CD4-positive, CD25-positive, alpha-beta regulatory T cell (primary cell): ENCODE data around the gene RGS1. TPM values are rescaled to one million over a fixed set of nuclear protein-coding genes. Genes with fewer than 3 reads are reported as not detected.

Experiments
- polyA plus RNA-seq, 4 donors: library from polyadenylated mRNA; unstranded; fragments of 300-500 nt; fragmentation: Illumina TruSeq; gene quantifications; one replicate each; pipeline ENCODE4 v1.2.3, GENCODE V29; 2021
- total RNA-seq: library from RNA; stranded (reverse); gene quantifications from one replicate; pipeline ENCODE4 v1.2.3, GENCODE V29; 2022

RGS1 gene
- total and polyA plus RNA-seq, 5 donors from 2014 or later = 118 to 2,600 (median 186) TPM

Other genes with a start within 250 kb of the RGS1 start
- gene RGS13, start 60.4 kb downstream of the RGS1 start, total RNA-seq = 0.32 TPM
- not detected for gene RGS13, start 60.4 kb downstream of the RGS1 start, polyA plus RNA-seq
- gene RGS2, start 233.3 kb downstream of the RGS1 start, total RNA-seq = 156 TPM
- gene RGS2, start 233.3 kb downstream of the RGS1 start, polyA plus RNA-seq = 10 to 100 TPM; 19.7 to 45.6 (median 26.4) TPM